ENCODE data around the gene RBPJL. TPM values are rescaled to one million over a fixed set of nuclear protein-coding genes. Genes with fewer than 3 reads are reported as not detected.

The RBPJL gene
- total RNA-seq, 1 experiment from 2014 or later, result not detected

GRCh38 chr20:45352729-45353128, 46.1 kb downstream of the RBPJL start:
- no peak for TF ChIP-seq EZH2 (IDR thresholded peaks at IDR 0.05; ENCODE audit: low read length, unreplicated experiment)
- TF ChIP-seq EZH2phosphoT487 (IDR thresholded peaks at IDR 0.05; ENCODE audit: borderline replicate concordance, low read length), result no peak
- no peak for TF ChIP-seq CTCF (conservative IDR thresholded peaks at IDR 0.05; ENCODE audit: low read depth, low read length)
- Histone ChIP-seq H3K9me3 (ENCODE audit: low read length) (no peaks in the 10 kb centered on the region), H3K27me3 (ENCODE audit: low read length) (no peaks in the 10 kb centered on the region), H3K4me1 (ENCODE audit: insufficient read depth, low read length) (peaks cover 26% of the 10 kb centered on the region), H3K9ac (ENCODE audit: low read length) (no peak overlapping the region), H2AFZ (ENCODE audit: low read length) (no peak overlapping the region), H3K4me3 (ENCODE audit: low read length) (no peak overlapping the region), H3F3A (ENCODE audit: low read length, unreplicated experiment) (peaks cover 6% of the 10 kb centered on the region), H4K20me1 (ENCODE audit: low read length) (peaks cover 3% of the 10 kb centered on the region), H3K79me2 (ENCODE audit: low read length) (peaks cover 5% of the 10 kb centered on the region), H3K9me2 (replicated peaks; ENCODE audit: low read length) (no peaks in the 10 kb centered on the region), H3K36me3 (ENCODE audit: low read depth, low read length) (no peaks in the 10 kb centered on the region), H3K4me2 (ENCODE audit: low read length) (no peak overlapping the region), H3K27ac (ENCODE audit: low read length) (no peak overlapping the region)
- no TSS peak for BruUV-seq (replicated peaks)
- intact Hi-C loops (cut with micrococcal nuclease), result no loop called here
- ChIA-PET CTCF (interaction anchor here (0.9 to 1.2 kb wide), 3 partner anchors 10 to 34 kb away, joined by 4 read pairs; no protein-coding TSS in a partner anchor), POLR2A (ENCODE audit: unreplicated experiment) (interaction anchor here (0.7 kb wide), 3 partner anchors 8 to 31 kb away, joined by 3 to 7 read pairs (median 3); no protein-coding TSS in a partner anchor)
- DNase-seq (no peak), ATAC-seq (no peak)

- Histone ChIP-seq H3F3A (ENCODE audit: low read length, unreplicated experiment) (peaks cover 6% of the 10 kb centered on the region), H3K4me1 (ENCODE audit: insufficient read depth, low read length) (peaks cover 32% of the 10 kb centered on the region), H3K79me2 (ENCODE audit: low read length) (no peaks in the 10 kb centered on the region), H3K27ac (ENCODE audit: low read length) (no peak overlapping the region), H3K36me3 (ENCODE audit: low read depth, low read length) (no peaks in the 10 kb centered on the region), H3K27me3 (ENCODE audit: low read length) (no peaks in the 10 kb centered on the region), H2AFZ (ENCODE audit: low read length) (no peak overlapping the region), H3K4me3 (ENCODE audit: low read length) (no peak overlapping the region), H3K9me3 (ENCODE audit: low read length) (no peaks in the 10 kb centered on the region), H3K4me2 (ENCODE audit: low read length) (no peak overlapping the region), H3K9me2 (replicated peaks; ENCODE audit: low read length) (no peaks in the 10 kb centered on the region), H3K9ac (ENCODE audit: low read length) (no peak overlapping the region), H4K20me1 (ENCODE audit: low read length) (no peaks in the 10 kb centered on the region)
- DNase-seq (no peak), ATAC-seq (no peak)
- POLR2A ChIA-PET (ENCODE audit: unreplicated experiment), result no interaction called here
- CTCF ChIA-PET, result interaction anchor here (0.9 kb wide), 1 partner anchor 111 kb away, joined by 4 read pairs; no protein-coding TSS in a partner anchor
- intact Hi-C loops (cut with micrococcal nuclease), result no loop called here
- BruUV-seq (replicated peaks), result no TSS peak
- TF ChIP-seq EZH2phosphoT487 (IDR thresholded peaks at IDR 0.05; ENCODE audit: borderline replicate concordance, low read length) (no peak), CTCF (conservative IDR thresholded peaks at IDR 0.05; ENCODE audit: low read depth, low read length) (no peak), EZH2 (IDR thresholded peaks at IDR 0.05; ENCODE audit: low read length, unreplicated experiment) (no peak)
Measured at GRCh38 chr20:45353746-45354145, 47.1 kb downstream of the RBPJL start.

- POLR2A ChIA-PET (ENCODE audit: unreplicated experiment), result no interaction called here
- BruUV-seq (replicated peaks), result no TSS peak
- peaks cover 37% of the 10 kb centered on the region for H3K4me1 ChIP-seq (ENCODE audit: insufficient read depth, low read length)
- CTCF ChIA-PET, result interaction anchor here (0.9 kb wide), 1 partner anchor 32 kb away, joined by 3 read pairs; no protein-coding TSS in a partner anchor
- DNase-seq (no peak), ATAC-seq (no peak)
- H3K9ac ChIP-seq (ENCODE audit: low read length), result no peak overlapping the region
- TF ChIP-seq EZH2 (IDR thresholded peaks at IDR 0.05; ENCODE audit: low read length, unreplicated experiment), result no peak
- TF ChIP-seq EZH2phosphoT487 (IDR thresholded peaks at IDR 0.05; ENCODE audit: borderline replicate concordance, low read length), result no peak
- H3K9me2 ChIP-seq (replicated peaks; ENCODE audit: low read length), result no peaks in the 10 kb centered on the region
- H3K4me2 ChIP-seq (ENCODE audit: low read length), result peak overlapping the region; percentile 49
- H3K27me3 ChIP-seq (ENCODE audit: low read length), result no peaks in the 10 kb centered on the region
- intact Hi-C loops (cut with micrococcal nuclease), result no loop called here
- H3K9me3 ChIP-seq (ENCODE audit: low read length), result no peaks in the 10 kb centered on the region
- H3K27ac ChIP-seq (ENCODE audit: low read length), result no peak overlapping the region
- no peaks in the 10 kb centered on the region for H3K79me2 ChIP-seq (ENCODE audit: low read length)
- H3K36me3 ChIP-seq (ENCODE audit: low read depth, low read length), result no peaks in the 10 kb centered on the region
- H3F3A ChIP-seq (ENCODE audit: low read length, unreplicated experiment), result peaks cover 6% of the 10 kb centered on the region
- no peak overlapping the region for H3K4me3 ChIP-seq (ENCODE audit: low read length)
- no peaks in the 10 kb centered on the region for H4K20me1 ChIP-seq (ENCODE audit: low read length)
- no peak overlapping the region for H2AFZ ChIP-seq (ENCODE audit: low read length)
Measured at GRCh38 chr20:45354423-45355208, 48.0 kb downstream of the RBPJL start.
